Measurements from ENCODE around the gene IL9. TPM values are rescaled to one million over a fixed set of nuclear protein-coding genes. Genes with fewer than 3 reads are reported as not detected.
"Not testable (repeated sequence)": the region's sequence is repeated elsewhere in the genome, so short reads cannot be mapped to it uniquely, and the experiment has no call there.

IL9 gene
- total RNA-seq, 1 donor from 2014 or later, result not detected

DNA sequence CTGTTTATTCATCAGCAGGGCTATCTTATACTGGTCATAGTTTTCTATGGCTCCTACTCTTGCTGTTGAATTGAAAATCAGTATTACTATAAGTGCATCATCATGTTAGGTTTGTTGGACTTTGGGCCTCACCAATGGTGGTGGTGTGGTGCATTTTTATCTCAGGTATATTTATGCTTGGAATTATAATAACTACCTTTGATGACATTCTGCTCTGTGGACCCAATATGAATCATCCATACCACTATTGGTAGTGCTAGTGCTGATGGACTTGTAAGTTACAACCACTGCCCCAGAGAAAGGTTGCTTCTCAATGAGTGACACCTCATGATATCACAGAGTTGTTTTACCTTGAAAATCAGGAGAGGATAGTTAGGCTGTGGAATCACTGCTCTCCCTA lies 28.0 kb downstream of the IL9 start:
- no peak for DNase-seq

DNA sequence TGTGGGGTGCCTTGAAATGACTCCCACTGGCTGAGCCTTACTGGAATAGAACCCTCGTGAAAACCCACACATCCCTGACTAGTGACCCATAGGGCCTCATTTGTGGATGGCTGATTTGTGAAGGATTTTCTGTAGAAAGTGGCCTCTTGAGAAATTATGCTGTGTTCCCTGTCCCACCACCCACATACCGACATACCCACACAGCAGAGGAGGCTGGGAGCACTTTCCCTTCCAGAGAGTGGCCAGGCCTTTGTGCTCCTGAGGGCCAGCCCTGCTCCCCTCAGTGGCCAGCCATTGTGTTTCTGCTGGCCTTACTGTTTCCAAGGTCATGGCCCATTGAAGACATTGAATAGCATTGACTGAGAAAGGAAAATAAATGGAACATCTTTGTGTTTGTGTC lies 29.6 kb downstream of the IL9 start:
- no peak for DNase-seq

DNA sequence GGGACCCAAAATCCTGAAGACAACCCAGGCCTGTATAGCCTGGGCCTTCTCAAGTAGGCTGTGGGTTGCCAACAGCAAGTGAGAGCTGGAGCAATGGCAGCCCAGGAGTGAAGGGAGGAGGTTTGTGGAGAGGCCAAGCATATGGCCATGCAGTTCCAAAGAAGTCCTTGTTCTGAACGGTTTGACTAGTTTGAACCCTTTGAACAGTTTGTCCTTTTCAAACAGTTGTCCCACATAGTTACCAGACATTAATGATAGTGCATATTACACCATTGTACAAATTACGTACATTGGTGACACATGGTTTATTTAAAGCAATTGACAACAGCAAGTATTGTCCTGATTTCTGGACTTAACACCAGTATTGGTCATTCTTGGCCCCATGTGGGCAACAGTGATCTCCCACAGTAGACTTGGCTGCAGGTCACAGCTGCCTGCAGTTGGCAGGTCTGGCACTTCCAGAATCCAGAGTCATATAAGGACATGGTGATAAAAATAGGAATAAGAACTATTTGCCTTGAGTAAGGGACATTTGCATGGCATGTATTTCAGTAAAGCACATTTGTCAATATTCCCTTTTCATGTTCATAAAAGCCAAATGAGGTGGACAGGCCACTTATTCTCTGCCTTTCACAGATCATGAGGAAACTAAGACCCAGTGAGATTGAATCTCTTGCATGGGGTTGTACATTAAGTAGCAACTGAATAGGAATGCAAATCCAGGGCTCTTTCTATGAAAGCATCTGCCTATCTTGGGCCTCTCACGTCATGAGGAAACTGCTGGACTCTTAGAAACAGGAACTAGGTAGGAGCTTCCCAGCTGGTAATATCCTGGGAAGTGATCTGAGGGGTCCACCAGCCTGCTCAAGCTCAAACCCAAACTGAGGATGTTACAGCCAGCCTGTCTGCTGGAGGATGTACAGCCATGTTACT lies 30.9 kb downstream of the IL9 start:
- no peak for DNase-seq

DNA sequence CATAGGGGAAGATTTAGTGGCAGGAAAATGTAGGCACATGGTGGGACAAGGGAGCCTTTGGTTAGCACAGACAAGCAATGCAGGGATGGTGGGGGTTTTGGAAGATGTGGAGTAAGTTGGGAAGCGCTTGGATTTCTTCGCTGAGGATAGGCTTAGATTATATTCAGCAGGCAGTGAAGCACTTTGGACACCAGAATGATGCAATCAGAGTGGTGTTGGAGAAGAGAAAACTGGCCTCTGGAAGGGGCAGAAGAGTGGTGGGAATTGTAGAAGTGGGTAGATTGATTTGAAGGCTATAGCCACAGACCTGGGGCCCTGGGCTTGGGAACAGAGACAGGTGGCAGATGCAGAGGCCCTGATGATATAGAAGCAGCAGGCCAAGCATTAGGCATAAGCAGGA lies 32.9 kb downstream of the IL9 start:
- DNase-seq, result no peak

DNA sequence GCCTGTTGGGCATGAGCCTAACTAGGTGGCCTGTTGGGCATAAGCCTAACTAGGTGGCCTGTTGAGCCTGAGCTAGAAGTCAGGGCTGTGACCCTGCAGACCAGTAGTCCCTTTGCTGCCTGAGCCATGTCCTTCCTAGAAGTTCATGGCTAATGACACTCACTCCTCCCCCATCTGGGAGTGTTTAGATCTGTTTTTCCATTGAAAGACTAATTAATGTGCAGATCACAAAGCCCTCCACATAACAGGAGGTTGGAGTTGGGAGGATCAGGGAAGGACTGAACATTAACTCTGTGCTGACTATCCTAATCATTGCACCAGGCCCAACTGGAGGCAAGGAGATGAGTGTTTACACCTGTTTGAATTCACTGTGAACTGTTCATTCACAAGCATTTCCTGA lies 33.6 kb downstream of the IL9 start:
- no peak for DNase-seq

DNA sequence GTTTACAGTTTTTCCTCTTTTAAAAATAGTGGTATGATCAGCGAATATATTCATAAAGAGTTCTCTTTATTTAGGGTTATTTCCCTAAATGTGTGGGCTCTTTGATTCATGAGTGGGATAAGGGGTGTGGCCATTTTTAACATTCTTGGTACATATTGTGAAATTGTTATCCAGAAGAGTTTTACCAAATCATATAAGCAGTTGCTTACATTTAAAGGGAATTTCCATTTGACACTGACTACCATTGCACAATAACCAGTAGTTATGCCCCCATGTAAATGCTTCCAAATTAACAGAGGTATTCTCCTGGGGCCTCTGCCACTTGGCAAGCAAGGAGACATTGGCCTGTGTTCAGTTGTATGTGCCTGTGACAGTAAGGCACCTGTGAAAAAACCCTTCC lies 34.0 kb downstream of the IL9 start:
- no peak for DNase-seq

DNA sequence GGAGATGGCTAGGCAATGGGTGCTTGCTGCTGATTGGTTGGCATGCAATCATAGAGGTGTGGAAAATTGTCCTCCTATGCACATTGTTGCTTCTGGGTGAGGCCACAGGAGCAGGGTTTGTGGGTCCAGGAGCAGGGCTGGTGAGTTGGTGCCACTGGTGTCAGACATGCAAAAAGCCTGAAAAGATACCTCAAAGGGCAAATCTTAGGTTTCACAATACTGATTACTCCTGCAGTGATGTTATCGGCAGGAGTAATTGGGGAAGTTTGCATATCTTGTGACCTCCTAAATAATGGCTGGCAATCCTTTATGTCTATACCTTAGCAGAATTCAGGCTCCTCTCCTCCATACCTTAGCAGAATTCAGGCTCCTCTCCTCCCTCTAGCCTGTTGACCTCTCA lies 36.0 kb downstream of the IL9 start:
- no peak for DNase-seq

DNA sequence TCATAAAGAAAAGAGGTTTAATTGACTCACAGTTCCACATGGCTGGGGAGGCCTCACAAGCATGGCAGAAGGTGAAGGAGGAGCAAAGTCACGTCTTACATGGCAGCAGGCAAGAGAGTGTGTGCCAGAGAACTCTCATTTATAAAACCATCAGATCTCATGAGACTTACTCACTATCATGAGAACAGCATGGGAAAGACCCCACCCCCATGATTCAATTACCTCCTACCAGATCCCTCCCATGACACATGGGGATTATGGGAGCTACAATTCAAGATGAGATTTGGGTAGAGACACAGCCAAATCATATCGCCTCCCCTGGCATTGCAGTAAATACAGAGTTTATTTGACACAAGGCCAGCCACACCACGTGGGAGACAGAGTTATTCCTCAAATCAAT lies 36.5 kb downstream of the IL9 start:
- DNase-seq, result not testable (repeated sequence)

DNA sequence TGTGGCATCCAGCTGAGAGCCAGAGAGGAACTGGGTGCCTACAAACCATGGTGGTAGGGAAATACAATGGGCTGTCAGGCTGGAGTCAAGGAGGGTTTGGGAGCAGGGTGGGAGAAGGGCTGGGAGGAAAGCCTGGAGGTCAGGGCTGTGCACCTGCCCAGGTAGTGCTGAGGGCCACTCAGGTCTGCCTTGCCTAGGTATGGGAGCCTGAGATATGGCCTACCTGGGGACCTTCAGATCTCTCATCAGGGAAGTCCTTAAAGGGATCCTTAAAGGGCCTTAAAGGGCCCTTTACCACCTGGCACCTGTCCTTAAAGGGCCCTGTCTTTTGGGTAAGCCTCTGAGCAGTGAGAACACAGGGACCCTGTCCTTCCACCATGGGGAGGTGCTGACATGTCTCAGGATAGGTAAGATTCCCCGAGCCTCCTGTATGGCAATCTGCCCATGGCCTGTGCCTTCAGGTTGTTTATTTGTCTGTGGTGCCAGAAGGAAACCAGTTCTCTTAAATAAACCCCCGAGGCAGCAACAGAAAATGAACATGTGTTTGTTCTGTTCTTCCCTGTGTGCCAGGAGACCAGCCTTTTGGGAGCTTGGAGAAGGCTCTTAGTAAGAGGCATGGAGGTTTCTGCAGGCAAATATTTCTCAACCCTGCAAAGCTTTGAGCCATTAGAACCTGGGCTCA lies 37.9 kb downstream of the IL9 start:
- no peak for DNase-seq

DNA sequence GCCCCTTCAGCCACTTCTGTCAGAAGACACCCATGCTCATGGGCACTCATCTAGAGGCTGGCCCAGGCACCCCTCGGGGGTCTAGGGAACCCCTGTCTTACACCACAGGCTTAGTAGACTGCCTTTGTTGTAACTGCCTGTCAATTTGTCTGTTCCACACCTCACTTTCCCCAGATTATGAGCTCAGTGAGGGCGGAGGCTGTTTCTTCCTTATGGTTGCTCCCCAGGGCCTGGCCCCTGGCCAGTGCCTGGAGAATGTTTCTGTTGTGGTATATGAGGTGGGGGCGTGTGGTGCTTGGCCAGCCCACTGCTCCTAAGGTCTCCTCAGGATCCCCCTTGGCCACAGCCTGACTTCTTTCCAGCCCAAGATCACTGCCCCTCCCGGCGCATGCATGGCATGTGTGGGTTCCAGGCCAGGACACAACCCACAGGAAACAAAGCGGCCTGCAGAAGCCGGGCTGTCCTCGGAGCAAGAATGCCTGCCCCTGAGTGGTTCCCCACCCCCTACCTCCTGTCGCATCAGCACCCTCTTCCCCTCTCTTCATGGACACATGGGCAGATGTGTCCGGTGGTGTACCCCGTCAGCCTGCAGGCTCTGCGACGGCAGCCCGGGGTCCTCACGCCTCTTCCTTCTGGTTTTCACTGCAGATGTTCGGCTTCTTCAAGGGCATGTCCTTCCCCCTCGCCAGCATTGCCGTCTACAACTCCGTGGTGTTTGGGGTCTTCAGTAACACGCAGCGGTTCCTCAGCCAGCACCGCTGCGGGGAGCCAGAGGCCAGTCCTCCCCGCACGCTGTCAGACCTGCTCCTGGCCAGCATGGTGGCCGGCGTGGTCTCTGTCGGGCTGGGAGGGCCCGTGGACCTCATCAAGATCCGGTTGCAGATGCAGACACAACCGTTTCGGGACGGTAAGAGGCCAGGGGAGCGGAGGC lies 43.5 kb downstream of the IL9 start:
- no peak for DNase-seq

DNA sequence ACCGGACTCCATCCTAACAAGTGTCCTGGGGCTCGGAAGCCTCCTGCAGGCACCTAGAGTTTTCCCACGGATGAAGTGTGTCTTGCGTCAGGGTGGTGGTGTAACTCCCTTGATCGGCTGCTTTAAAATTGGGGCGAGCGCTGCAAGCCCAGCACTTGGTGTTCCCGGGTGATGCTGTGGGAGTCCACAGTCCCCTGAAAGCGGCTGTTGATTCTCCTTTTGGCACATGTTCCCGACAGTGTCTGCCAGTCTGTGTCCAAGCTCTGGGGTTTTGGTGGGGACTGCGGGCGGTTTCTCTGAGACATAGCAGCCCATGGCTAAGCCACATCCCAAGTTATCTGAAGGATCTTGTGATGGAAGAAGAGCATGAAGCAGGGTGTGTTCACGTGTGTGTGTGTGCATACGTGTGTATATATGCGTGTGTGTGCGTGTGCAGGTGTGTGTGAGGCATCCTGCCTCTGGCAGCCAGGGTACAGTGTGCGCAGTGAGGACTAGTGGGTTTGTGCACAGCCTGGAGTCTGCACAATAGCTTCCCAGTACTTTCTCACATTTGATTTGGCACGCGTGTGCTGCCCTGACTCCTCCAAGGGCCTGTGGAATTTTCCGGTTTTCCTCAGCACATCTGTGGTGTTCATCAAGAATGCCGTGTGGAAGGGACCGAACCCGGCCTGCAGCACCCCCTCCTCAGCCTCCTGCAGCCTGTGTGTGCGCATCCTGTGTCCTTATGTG lies 44.3 kb downstream of the IL9 start:
- DNase-seq, result peak; percentile 37

DNA sequence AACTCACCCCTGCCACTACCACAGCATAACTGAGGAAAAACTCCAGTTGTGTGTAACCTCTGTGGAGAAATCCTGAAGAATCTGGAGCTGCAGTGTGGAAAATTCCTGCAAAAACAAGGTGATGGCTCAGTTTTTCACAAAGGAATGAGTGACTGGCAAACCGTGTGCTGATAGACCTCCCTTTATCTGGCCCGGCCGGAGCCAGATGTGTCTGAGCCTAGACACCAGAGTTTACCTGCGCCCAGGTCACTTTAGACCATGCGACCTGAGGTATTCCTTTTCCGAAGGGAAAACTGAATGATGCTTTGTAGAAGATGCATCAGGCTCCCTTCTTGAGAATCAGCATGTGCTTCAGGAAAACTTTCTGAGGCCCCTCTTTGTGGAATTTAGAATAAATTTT lies 45.0 kb downstream of the IL9 start:
- DNase-seq, result no peak

DNA sequence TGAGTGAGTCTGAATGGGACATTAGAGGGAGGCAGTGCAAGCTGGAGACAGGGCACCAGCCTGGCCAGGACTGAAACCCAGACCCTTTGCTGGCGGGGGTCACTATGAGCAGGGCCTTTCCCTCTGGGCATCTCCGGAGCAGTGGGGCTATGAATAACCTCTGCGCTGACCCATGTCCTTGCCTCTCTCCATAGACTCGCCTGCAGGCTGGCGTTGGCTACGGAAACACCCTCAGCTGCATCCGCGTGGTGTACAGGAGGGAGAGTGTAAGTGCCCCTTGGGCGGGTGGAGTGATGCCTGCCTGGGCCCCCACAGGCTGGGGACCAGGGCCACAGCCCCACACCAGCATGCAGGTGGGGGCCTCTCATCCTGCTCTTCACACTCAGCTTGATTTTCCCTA lies 45.4 kb downstream of the IL9 start:
- DNase-seq, result no peak

DNA sequence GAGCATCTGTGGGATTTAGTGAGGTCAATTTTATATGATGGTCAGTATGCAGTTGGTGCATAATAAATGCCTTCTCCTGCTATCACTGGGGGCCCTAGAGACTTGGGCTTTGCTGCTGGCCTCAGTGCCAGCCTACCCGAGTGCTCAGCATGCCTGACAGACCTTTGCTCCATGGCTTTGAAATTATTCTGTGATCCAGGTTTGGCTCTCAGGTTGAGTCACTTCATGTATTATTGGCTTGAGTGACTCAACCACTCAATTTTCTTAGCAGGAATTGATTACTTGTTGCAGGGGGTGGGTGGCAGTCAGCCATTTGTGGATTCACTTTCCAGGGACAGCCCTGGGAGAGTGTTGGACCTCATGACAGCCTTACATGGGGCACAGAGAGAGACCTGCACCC lies 47.7 kb downstream of the IL9 start:
- DNase-seq, result no peak

DNA sequence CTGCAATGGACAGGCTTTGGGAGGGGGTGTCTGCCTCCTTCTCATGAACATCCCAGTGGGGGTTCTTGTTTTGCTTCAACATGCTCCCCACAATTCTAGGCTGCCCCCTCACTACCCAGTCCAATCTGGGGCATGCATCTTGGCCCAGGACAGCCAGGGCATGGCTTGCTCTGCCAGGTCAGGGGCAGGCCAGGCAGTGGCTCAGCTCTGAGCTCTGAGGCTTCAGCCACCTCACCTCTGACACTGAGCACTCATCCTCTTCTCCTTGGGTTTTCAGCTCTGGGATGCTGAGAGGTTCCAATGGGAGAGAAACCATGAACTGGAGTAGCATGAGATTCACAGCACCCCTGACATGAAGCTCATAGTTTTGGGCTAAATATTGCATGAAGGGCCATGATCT lies 49.3 kb downstream of the IL9 start:
- no peak for DNase-seq

DNA sequence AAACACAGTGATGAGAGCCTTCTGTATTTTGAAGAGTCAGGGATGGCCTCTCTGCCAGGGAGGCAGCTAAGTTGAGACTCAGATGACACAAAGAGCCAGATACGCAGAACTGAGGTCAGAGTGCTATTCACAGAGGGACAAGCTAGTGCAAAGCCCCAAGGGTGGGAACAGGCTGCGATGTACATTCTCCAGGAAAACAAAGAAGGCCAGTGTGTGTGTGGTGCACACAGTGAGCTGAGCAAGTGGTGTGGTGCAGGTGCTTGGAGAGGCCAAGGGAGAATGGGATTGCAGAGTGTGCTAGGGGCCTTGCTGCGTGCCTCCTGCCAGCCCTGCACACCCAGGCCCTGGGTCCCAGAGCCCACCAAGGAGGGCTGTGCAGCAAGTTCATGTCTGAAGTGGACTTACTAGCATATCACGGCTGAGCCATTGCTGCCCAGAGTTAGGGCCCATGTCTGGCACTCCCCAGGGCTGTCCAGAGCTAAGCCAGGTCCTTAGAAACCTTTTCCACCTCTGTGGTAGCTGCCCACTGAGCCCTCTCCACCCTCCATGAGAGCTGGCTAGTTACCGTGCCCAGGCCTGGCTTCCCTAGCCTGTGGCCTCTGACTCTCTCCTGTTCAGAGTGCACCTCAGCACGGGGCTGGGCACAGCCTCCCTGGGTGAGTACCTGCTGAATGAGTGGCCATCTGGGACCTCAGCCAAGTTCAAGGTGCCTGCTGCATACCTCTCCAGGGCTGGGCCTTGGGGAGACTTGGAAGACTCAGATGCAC lies 51.9 kb downstream of the IL9 start:
- peak; percentile 72 for DNase-seq

DNA sequence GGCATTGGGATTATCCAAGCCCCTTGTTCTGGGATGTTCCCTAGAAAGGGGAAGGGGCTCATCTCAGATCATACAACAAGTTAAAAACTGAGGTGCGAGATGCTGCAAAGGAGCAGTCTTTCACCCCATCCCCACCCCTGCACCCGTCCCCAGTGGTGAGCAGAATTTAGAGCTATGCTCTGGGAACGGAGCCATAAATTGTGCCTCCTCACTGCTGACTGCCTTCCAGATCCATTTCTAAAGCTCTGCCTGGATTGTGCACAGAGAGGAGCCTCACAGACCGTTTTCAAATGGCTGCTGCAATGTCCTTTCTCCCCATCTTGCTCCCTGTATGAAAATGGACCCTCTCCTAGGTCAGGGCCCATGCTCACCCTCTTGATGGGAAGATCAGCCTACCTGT lies 52.9 kb downstream of the IL9 start:
- DNase-seq, result peak; percentile 43
